ENCODE results near the gene ALKBH6. TPM values are rescaled to one million over a fixed set of nuclear protein-coding genes. Genes with fewer than 3 reads are reported as not detected.

ALKBH6 gene
- polyA plus RNA-seq, 1 donor (not counting 4 experiments of a cell fraction or from before 2014, with no cell fraction given): 36.7 TPM

GRCh38 chr19:36040495-36040894 lies 26.5 kb upstream of the ALKBH6 start:
- H3K9me3 ChIP-seq (ENCODE audit: control insufficient read depth, low read depth, low read length): no peaks in the 10 kb centered on the region
- FAIRE-seq: no peak
- no peaks in the 10 kb centered on the region for H3K79me2 ChIP-seq (ENCODE audit: control insufficient read depth, insufficient read depth, low read length)
- H4K20me1 ChIP-seq (ENCODE audit: control insufficient read depth, extremely low read depth, insufficient read depth, low read length): no peaks in the 10 kb centered on the region
- no peak overlapping the region for H3K4me2 ChIP-seq (ENCODE audit: control insufficient read depth, extremely low read depth, insufficient read depth, low read depth, low read length)
- no peak overlapping the region for H3K4me3 ChIP-seq (ENCODE audit: control insufficient read depth in 2 of 3, extremely low read depth in 1 of 3, insufficient read depth in 2 of 3, low read depth in 1 of 3, low read length in 3 of 3)
- no peak overlapping the region for H2AFZ ChIP-seq (ENCODE audit: control insufficient read depth, low read length)
- peaks cover 5% of the 10 kb centered on the region for H3K4me1 ChIP-seq (ENCODE audit: control insufficient read depth, extremely low read depth, insufficient read depth, low read length)
- H3K9me1 ChIP-seq (ENCODE audit: control insufficient read depth, extremely low read depth, insufficient read depth, low read length): no peaks in the 10 kb centered on the region
- TF ChIP-seq, protein P1, sequence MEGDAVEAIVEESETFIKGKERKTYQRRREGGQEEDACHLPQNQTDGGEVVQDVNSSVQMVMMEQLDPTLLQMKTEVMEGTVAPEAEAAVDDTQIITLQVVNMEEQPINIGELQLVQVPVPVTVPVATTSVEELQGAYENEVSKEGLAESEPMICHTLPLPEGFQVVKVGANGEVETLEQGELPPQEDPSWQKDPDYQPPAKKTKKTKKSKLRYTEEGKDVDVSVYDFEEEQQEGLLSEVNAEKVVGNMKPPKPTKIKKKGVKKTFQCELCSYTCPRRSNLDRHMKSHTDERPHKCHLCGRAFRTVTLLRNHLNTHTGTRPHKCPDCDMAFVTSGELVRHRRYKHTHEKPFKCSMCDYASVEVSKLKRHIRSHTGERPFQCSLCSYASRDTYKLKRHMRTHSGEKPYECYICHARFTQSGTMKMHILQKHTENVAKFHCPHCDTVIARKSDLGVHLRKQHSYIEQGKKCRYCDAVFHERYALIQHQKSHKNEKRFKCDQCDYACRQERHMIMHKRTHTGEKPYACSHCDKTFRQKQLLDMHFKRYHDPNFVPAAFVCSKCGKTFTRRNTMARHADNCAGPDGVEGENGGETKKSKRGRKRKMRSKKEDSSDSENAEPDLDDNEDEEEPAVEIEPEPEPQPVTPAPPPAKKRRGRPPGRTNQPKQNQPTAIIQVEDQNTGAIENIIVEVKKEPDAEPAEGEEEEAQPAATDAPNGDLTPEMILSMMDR (optimal IDR thresholded peaks at IDR 0.05 in 1 of 3, IDR thresholded peaks at IDR 0.05 in 1 of 3, conservative IDR thresholded peaks at IDR 0.05 in 1 of 3; ENCODE audit: extremely low read depth in 1 of 3, insufficient read depth in 2 of 3, low read length in 3 of 3): no peak
- TF ChIP-seq EZH2 (IDR thresholded peaks at IDR 0.05; ENCODE audit: low read length): no peak
- no peaks in the 10 kb centered on the region for H3K27me3 ChIP-seq (ENCODE audit: control insufficient read depth, extremely low read depth, insufficient read depth, low read length)
- H3K36me3 ChIP-seq (ENCODE audit: control insufficient read depth in 2 of 2, extremely low read depth in 1 of 2, insufficient read depth in 2 of 2, low read length in 2 of 2): no peaks in the 10 kb centered on the region
- dilution Hi-C loops (cut with MboI; ENCODE audit: extremely low pct_ligation_motif_present, low sequenced_read_pairs): no loop called here
- no peak overlapping the region for H3K27ac ChIP-seq (ENCODE audit: control insufficient read depth, insufficient read depth, low read length)
- no peak for DNase-seq (ENCODE audit: low read depth, low spot score)
- H3K9ac ChIP-seq (ENCODE audit: control insufficient read depth, extremely low read depth, insufficient read depth, low read length): no peak overlapping the region

GRCh38 chr19:36032251-36033104 lies 18.5 kb upstream of the ALKBH6 start, which contains the start of gene CLIP3:
TSS of gene CLIP3 (minus strand) at chr19:36032873. CDS start at chr19:36032357, 516 bp downstream.
- Histone ChIP-seq H2AFZ (ENCODE audit: control insufficient read depth, low read length) (no peak within 1 kb of the TSS), H3K79me2 (ENCODE audit: control insufficient read depth, insufficient read depth, low read length) (no peaks in the 10 kb centered on the region), H3K9ac (ENCODE audit: control insufficient read depth, extremely low read depth, insufficient read depth, low read length) (no peak within 1 kb of the TSS), H4K20me1 (ENCODE audit: control insufficient read depth, extremely low read depth, insufficient read depth, low read length) (no peaks in the 10 kb centered on the region), H3K9me1 (ENCODE audit: control insufficient read depth, extremely low read depth, insufficient read depth, low read length) (no peaks in the 10 kb centered on the region), H3K27me3 (ENCODE audit: control insufficient read depth, extremely low read depth, insufficient read depth, low read length) (no peaks in the 10 kb centered on the region), H3K4me1 (ENCODE audit: control insufficient read depth, extremely low read depth, insufficient read depth, low read length) (no peaks in the 10 kb centered on the region), H3K4me2 (ENCODE audit: control insufficient read depth, extremely low read depth, insufficient read depth, low read depth, low read length) (no peak within 1 kb of the TSS), H3K9me3 (ENCODE audit: control insufficient read depth, low read depth, low read length) (no peaks in the 10 kb centered on the region), H3K4me3 (ENCODE audit: control insufficient read depth in 2 of 3, extremely low read depth in 1 of 3, insufficient read depth in 2 of 3, low read depth in 1 of 3, low read length in 3 of 3) (peak within 1 kb of the TSS in 1 of 3 experiments; percentile 38), H3K27ac (ENCODE audit: control insufficient read depth, insufficient read depth, low read length) (no peak within 1 kb of the TSS), H3K36me3 (ENCODE audit: control insufficient read depth in 2 of 2, extremely low read depth in 1 of 2, insufficient read depth in 2 of 2, low read length in 2 of 2) (no peaks in the 10 kb centered on the region)
- DNase-seq (ENCODE audit: low read depth, low spot score): no peak
- TF ChIP-seq, protein P1 (optimal IDR thresholded peaks at IDR 0.05 in 1 of 3, IDR thresholded peaks at IDR 0.05 in 1 of 3, conservative IDR thresholded peaks at IDR 0.05 in 1 of 3; ENCODE audit: extremely low read depth in 1 of 3, insufficient read depth in 2 of 3, low read length in 3 of 3): no peak
- TF ChIP-seq EZH2 (IDR thresholded peaks at IDR 0.05; ENCODE audit: low read length): no peak
- dilution Hi-C loops (cut with MboI; ENCODE audit: extremely low pct_ligation_motif_present, low sequenced_read_pairs): no loop called here
- FAIRE-seq: no peak
